ENCODE measurements around the gene OLFML1.

Gene OLFML1

DNA sequence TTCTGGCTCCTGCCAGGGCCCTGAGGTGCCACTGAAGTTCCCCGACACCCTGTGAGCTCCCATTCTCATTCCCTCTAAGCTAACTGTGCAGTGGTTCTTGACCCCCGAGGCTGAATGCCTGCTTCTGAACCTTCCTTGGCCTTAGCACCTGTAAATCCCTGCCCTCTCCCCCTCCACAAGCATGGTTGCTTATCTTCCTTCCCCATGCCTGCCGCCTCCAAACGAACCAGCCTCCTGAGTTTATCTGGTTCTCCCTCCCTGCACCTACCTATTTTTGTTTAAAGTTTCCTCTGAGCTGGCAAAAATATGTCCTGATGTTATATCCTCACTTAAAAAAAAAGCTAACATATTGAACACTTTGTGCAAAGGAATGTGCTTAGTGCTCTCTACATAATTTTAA is 62.4 kb downstream of the OLFML1 start:
- TF ChIP-seq JUND (IDR thresholded peaks at IDR 0.05; ENCODE audit: low read depth) = no peak
- DNase-seq (ENCODE audit: low read depth in 1 of 2, low spot score in 1 of 2) = no peak
- in situ Hi-C loops (cut with HindIII; ENCODE audit: low pct_unique_long_range_greater_than_20kb, low sequenced_read_pairs) = no loop called here

DNA sequence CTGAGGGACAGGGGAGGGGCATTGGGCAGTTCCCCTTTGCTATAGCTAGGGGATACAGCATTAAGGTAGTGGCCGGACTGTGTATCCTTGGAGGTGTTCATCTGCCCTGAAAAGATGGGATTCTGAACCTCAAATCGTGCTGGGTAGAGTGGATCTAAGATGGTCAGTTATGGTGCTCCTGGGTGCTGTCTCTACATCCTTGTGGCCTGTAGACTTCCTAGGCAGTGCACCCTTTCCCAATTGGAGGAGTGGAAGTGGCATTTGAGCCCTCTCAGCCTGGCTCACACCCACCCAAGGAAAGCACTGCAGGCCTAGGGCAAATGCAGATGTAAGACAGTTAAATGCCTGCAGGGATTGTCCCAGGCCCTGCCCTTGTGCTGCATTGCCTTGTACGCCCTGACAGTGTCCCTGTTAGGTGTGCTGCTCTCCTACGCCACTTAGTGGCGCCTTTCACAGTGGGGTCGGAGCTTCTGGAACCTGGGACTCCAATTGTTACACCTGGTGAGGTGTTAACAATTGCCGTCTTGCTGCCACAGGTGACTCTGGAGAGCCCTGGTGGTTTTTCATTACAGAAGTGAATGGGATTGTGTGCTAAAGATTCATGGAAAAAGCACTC is 63.5 kb downstream of the OLFML1 start:
- TF ChIP-seq JUND (IDR thresholded peaks at IDR 0.05; ENCODE audit: low read depth) = no peak
- peak in 1 of 2 experiments; percentile 65 for DNase-seq (ENCODE audit: low read depth in 1 of 2, low spot score in 1 of 2)
- in situ Hi-C loops (cut with HindIII; ENCODE audit: low pct_unique_long_range_greater_than_20kb, low sequenced_read_pairs) = no loop called here

DNA sequence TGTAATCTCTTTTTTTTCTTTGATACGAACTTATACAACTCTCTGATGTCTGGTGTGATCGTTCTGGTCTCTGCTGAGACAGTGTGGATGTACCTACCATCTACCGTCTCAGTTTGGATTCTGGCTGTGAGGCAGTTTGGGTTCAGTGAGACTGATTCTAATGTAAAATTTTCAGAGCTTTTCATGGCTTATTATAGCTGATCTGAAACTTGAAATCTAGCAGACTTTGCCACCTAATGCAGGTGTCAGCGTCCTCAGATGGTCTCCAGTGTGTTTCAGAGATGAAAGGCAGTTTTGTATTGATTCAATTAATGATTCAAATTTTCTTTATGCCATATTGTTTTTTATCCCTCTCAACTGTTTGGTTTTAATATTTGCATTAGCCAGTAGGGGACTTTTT is 64.4 kb downstream of the OLFML1 start:
- DNase-seq (ENCODE audit: low read depth in 1 of 2, low spot score in 1 of 2) = no peak
- in situ Hi-C loops (cut with HindIII; ENCODE audit: low pct_unique_long_range_greater_than_20kb, low sequenced_read_pairs) = no loop called here
- TF ChIP-seq JUND (IDR thresholded peaks at IDR 0.05; ENCODE audit: low read depth) = no peak

DNA sequence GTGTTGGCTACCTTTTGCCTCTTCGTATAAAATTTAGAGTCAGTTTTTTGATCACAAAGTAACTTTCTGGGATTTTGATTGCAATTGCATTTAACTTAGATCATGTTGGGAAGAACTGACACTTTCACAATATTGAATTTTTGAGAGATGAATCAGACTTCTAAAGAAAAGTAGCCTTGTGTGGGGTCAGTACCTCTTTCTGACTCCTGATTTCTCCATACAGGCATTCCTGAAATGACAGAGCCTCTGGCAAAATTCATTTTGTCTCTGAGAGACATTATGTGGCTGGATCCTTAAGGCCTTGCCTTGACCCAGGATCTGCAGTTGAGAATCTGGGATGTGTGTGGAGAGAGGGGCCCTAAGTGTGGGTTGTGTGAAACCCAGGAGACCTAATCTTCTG is 66.3 kb downstream of the OLFML1 start:
- in situ Hi-C loops (cut with HindIII; ENCODE audit: low pct_unique_long_range_greater_than_20kb, low sequenced_read_pairs) = no loop called here
- DNase-seq (ENCODE audit: low read depth in 1 of 2, low spot score in 1 of 2) = no peak
- TF ChIP-seq JUND (IDR thresholded peaks at IDR 0.05; ENCODE audit: low read depth) = no peak

DNA sequence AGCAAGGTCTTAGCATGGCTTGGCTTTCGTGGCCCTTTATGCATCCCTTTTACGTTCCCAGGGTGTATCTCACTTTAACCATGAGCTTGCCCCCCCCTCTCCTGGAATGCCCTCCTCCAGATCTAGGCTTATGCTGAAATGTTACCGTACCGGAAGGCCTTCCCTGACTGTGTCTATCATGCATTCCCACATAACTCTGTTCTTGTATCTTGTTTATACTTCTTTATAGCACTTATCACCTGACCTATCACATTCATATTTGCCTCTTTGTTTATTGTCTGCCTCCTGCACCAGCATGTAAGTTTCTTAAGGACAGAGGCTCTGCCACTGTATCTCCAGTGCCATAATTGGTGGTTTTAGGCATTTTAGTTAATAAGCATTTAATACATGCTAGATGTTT is 67.4 kb downstream of the OLFML1 start:
- in situ Hi-C loops (cut with HindIII; ENCODE audit: low pct_unique_long_range_greater_than_20kb, low sequenced_read_pairs) = no loop called here
- no peak for DNase-seq (ENCODE audit: low read depth in 1 of 2, low spot score in 1 of 2)
- no peak for TF ChIP-seq JUND (IDR thresholded peaks at IDR 0.05; ENCODE audit: low read depth)

DNA sequence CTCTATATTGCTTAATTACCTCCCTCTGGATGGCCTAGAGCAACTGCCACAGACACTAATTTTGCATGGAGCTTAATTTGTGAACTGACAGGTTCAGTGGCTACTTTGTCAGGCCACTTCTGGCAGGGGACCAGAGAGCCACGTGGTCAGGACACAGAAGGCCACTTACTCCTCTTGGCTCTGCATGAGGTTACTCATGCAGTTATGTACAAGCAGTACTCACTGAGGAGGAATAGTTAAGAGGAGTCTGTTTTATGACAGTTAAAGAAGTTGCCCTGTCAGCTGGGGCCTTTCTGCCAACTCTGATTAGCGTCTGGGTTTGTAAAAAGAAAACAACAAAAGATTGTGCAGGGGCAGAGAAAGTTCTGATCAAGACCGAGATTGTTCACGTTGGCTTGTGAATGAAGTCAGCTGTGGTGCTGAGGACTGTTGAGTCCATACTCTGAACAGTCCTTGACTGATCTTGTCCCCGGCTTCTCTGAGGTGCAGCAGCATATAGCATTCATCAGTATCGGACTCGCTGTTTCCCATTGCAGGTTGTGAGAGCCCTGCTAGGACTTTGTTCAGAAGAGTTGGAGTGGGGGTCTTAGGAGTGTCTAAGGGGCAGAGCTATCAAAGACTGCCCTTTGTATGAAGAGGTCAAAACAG is 69.9 kb downstream of the OLFML1 start:
- no peak for TF ChIP-seq JUND (IDR thresholded peaks at IDR 0.05; ENCODE audit: low read depth)
- in situ Hi-C loops (cut with HindIII; ENCODE audit: low pct_unique_long_range_greater_than_20kb, low sequenced_read_pairs) = no loop called here
- peak in 1 of 2 experiments; percentile 57 for DNase-seq (ENCODE audit: low read depth in 1 of 2, low spot score in 1 of 2)

DNA sequence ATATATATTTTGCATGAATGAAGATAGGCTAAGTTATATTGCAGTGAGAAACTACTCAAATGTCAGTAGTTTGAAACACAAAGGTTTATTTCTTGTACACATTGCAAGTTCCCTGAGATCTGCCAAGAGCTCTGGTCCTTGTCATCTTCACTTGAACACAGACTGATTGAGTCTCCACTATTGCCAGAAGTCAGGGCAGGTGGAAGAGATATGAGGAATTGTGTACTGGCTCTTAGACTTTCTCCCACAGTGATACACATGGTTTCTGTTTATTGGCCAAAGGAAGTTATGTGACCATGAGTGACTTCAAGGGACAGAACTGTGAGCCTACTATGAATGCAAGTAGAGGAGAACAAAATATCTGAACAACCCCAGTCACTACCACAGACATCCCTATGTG is 72.7 kb downstream of the OLFML1 start:
- no peak for DNase-seq (ENCODE audit: low read depth in 1 of 2, low spot score in 1 of 2)
- no peak for TF ChIP-seq JUND (IDR thresholded peaks at IDR 0.05; ENCODE audit: low read depth)
- in situ Hi-C loops (cut with HindIII; ENCODE audit: low pct_unique_long_range_greater_than_20kb, low sequenced_read_pairs) = no loop called here

DNA sequence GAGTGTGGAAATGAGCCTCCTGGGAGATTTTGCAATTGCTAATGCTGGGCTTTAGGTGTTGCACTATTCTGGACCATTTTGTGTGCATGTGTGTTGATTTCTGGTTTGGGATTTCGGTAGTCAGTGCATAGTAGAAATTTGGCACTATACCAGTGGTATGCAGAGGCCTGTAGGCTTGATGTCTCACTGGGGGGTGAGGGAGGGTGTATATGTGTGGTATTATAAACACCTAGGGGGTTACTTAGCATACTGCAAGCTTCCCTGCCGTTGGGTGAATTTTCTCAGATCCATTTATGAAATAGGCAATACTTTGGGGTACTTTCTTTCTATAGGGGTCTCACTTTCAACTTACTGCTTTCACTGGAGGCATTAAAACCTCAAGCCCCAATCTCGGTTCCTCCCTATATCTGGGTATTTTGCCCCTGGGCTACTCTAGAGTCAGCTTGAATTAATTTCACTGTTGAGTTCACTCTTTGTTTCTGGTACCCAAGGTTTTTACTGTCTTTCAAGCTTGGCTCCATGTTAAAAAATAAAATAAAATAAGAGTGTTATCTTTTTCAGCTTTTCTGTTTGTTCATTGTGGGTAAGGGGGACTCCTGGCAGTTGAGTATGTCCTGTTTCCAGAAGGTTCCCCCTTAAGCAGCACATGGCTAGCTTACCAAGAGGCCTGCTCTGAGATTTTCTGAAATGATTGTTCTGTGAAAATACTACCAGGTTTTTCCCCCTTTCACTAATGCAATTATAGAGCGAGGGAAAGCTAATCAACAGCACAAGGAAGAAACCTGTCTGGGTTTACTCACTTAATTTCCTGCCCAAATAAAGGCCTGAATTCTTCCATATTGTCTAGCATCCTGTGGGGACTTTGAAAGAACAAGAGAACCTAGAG is 74.3 kb downstream of the OLFML1 start:
- TF ChIP-seq JUND (IDR thresholded peaks at IDR 0.05; ENCODE audit: low read depth) = no peak
- no peak for DNase-seq (ENCODE audit: low read depth in 1 of 2, low spot score in 1 of 2)
- in situ Hi-C loops (cut with HindIII; ENCODE audit: low pct_unique_long_range_greater_than_20kb, low sequenced_read_pairs) = no loop called here

All from T47D (cell line).